ENCODE results near the gene CCL15. TPM values are rescaled to one million over a fixed set of nuclear protein-coding genes. Genes with fewer than 3 reads are reported as not detected.

Gene CCL15
- total RNA-seq, 4 donors from 2014 or later, result not detected

DNA sequence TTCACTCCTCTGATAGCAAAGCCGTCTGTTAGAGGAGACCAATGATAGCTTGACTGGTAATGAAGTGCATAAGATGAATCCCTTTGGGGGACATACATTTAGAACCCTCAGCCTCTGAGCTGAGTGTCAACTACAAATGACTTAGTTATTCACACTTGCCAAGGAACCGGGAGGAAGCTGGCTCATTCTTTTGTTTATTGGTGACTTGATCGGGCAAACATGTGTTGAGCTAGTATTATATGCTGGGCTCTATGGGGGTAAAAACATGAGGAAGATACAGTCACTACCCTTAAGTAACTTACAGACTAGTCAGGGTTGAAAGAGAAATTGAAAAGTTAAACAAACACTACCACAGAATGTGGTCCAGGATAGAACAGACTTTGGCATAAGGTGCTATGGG, 23.0 kb downstream of the CCL15 start:
- TF ChIP-seq, protein P1, sequence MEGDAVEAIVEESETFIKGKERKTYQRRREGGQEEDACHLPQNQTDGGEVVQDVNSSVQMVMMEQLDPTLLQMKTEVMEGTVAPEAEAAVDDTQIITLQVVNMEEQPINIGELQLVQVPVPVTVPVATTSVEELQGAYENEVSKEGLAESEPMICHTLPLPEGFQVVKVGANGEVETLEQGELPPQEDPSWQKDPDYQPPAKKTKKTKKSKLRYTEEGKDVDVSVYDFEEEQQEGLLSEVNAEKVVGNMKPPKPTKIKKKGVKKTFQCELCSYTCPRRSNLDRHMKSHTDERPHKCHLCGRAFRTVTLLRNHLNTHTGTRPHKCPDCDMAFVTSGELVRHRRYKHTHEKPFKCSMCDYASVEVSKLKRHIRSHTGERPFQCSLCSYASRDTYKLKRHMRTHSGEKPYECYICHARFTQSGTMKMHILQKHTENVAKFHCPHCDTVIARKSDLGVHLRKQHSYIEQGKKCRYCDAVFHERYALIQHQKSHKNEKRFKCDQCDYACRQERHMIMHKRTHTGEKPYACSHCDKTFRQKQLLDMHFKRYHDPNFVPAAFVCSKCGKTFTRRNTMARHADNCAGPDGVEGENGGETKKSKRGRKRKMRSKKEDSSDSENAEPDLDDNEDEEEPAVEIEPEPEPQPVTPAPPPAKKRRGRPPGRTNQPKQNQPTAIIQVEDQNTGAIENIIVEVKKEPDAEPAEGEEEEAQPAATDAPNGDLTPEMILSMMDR (IDR thresholded peaks at IDR 0.05), result no peak
- 77 to 79% methylated on average over 3 of the region's 3 CpGs for WGBS, 2 donors
- H3K4me3 ChIP-seq (ENCODE audit: low read depth, poor library complexity, severe bottlenecking), result no peak overlapping the region
- no peak for DNase-seq (ENCODE audit: low spot score in 2 of 2)
- intact Hi-C loops (cut with DNase I; ENCODE audit: low total_unique reads), result no loop called here

DNA sequence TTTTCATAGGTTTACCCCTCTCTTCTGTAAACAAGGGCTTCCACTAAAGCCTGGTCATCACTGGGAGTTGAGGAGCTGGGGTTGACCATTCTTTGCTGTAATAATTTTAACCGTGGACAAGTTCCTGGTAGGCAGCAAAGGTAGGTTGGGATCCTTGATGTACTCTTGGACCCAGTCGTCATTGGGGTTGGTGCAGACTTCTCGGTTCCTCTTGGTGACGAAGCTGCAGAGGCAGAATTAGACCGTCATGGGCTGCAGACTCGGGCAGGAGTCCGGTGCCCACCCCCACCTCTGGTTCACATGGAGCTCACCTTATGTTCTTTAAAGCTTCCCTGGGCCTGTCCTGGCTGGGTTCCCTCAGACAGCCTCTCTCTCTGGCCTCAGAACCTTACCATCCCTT, 23.8 kb downstream of the CCL15 start:
- DNase-seq (ENCODE audit: low spot score in 2 of 2), result no peak
- intact Hi-C loops (cut with DNase I; ENCODE audit: low total_unique reads), result no loop called here
- 95 to 97% methylated on average over 7 of the region's 7 CpGs for WGBS, 2 donors
- H3K4me3 ChIP-seq (ENCODE audit: low read depth, poor library complexity, severe bottlenecking), result no peak overlapping the region
- no peak for TF ChIP-seq POLR2A (IDR thresholded peaks at IDR 0.05)
- TF ChIP-seq, protein P1 (IDR thresholded peaks at IDR 0.05), result no peak

DNA sequence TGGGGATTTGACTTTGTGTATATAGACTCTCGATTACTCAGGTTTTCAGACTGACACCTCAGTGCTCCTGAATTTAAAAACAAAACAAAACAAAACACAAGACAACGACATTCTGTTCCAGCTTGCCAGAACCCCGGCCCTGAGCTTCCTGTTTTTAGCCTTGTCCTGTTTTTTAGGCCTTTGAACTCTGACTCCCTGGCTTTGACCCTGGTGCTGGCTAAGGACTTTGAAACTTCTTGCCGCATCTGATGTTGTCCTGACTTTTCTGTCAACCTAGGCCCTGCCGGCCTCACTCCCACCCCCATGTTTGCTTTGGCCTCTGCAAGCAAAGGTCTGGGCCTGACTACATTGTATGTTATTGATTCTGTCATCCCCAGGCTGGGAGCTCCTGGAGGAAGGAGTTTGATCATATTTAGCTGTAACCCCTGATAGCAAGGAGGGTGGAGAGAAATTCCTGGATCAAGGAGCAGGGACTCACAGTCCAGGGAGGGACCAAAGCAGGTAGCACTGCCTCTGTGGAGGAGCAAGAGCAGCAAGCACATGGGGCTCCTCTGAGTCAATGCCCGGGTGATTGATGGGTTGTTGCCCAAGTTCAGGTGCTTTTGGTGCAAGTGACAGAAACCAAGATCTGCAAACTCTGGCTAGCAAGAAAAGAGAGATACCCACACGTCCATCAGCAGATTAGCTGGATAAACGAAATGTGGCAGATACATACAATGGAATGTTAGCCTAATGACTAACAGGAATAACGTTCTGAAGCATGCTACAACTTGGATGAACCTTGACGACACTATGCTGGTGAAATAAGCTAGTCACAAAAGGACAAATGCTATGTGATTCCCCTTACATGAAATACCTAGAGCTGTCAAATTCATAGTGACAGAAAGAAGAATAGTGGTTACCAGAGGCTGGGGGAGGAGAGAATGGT, 27.8 kb downstream of the CCL15 start:
- intact Hi-C loops (cut with DNase I; ENCODE audit: low total_unique reads), result no loop called here
- WGBS, 2 donors, result 49 to 52% methylated on average over 10 of the region's 10 CpGs
- peak in 1 of 2 donors; percentile 81 for DNase-seq (ENCODE audit: low spot score in 2 of 2)
- TF ChIP-seq, protein P1 (IDR thresholded peaks at IDR 0.05), result peak in 1 of 3 donors; percentile 58
- TF ChIP-seq POLR2A (IDR thresholded peaks at IDR 0.05), result no peak
- H3K4me3 ChIP-seq (ENCODE audit: low read depth, poor library complexity, severe bottlenecking), result no peak overlapping the region

DNA sequence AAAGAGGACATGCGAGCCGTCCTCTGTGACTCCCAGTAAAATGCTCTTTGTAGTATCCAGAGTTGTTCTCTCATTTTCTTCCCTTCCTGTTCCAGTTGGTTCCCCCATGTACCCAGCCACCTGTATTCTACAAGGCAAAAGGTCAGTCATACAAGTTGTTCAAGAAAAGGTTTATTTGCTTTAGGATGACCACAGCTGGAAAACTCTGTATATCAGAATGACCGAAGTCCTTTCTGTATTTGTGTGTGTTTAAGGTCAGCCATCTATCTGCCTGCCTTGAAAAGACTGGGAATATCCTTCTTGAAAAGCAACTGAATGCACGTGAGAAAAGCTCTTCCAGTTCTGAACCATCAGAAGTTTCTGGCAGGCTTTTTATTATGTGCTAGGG, 28.4 kb downstream of the CCL15 start:
- TF ChIP-seq, protein P1 (IDR thresholded peaks at IDR 0.05), result no peak
- TF ChIP-seq POLR2A (IDR thresholded peaks at IDR 0.05), result no peak
- no peak for DNase-seq (ENCODE audit: low spot score in 2 of 2)
- intact Hi-C loops (cut with DNase I; ENCODE audit: low total_unique reads), result no loop called here
- H3K4me3 ChIP-seq (ENCODE audit: low read depth, poor library complexity, severe bottlenecking), result no peak overlapping the region
- WGBS, 2 donors, result 79 to 80% methylated on average over 4 of the region's 4 CpGs

DNA sequence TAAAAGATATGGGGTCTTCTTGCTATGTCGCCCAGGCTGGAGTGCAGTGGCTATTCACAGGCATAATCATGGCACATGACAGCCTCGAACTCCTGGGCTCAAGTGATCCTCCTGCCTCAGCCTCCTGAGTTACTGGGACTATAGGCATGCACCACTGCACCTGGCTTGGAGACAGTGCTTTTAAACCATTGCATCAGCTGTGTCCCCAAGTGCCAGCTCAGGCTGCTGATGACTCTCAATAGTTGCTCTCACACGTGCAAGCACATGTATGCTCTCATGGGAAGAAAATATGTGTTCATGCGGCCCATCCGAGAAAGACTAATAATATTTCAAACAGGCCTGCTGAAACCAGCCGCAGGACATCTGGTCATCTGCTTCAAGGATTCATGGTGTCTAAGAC, 28.8 kb downstream of the CCL15 start:
- H3K4me3 ChIP-seq (ENCODE audit: low read depth, poor library complexity, severe bottlenecking), result no peak overlapping the region
- peak in 1 of 2 donors; percentile 48 for DNase-seq (ENCODE audit: low spot score in 2 of 2)
- TF ChIP-seq POLR2A (IDR thresholded peaks at IDR 0.05), result no peak
- TF ChIP-seq, protein P1 (IDR thresholded peaks at IDR 0.05), result no peak
- intact Hi-C loops (cut with DNase I; ENCODE audit: low total_unique reads), result no loop called here
- 85 to 89% methylated on average over 6 of the region's 6 CpGs for WGBS, 2 donors
